ENCODE data around the gene CHAMP1. TPM values are rescaled to one million over a fixed set of nuclear protein-coding genes. Genes with fewer than 3 reads are reported as not detected.

CHAMP1 gene
- total and polyA plus RNA-seq, 2 donors (not counting 3 experiments of a cell fraction or from before 2014, with no cell fraction given), result 19.2 to 24.1 TPM

- peak; percentile 22 for DNase-seq (ENCODE audit: low read depth, low spot score)
- Histone ChIP-seq H3K27me3 (ENCODE audit: control insufficient read depth in 2 of 2, insufficient read depth in 2 of 2, low read length in 2 of 2) (no peaks in the 10 kb centered on the region), H3K9ac (replicated peaks; ENCODE audit: extremely low read depth, insufficient read depth, low read length) (no peak overlapping the region), H3K9me3 (replicated peaks; ENCODE audit: control insufficient read depth, insufficient read depth, low read length) (no peaks in the 10 kb centered on the region), H3K36me3 (ENCODE audit: control insufficient read depth in 2 of 2, extremely low read depth in 1 of 2, insufficient read depth in 2 of 2, low read length in 2 of 2) (peaks cover 15 to 18% of the 10 kb centered on the region in 2 experiments), H3K9me1 (replicated peaks; ENCODE audit: control insufficient read depth, extremely low read depth, insufficient read depth, low read length) (no peaks in the 10 kb centered on the region), H3K79me2 (ENCODE audit: control insufficient read depth, insufficient read depth, low read length) (no peaks in the 10 kb centered on the region), H3K4me3 (replicated peaks in 1 of 3; ENCODE audit: insufficient read depth in 1 of 3, low read depth in 1 of 3, low read length in 3 of 3) (no peak overlapping the region), H3K4me2 (ENCODE audit: insufficient read depth, low read length) (no peak overlapping the region), H3K27ac (ENCODE audit: insufficient read depth, low read depth, low read length) (no peak overlapping the region), H3K4me1 (ENCODE audit: control insufficient read depth, extremely low read depth, insufficient read depth, low read length) (no peaks in the 10 kb centered on the region), H4K20me1 (replicated peaks; ENCODE audit: control insufficient read depth, extremely low read depth, insufficient read depth, low read length) (no peaks in the 10 kb centered on the region), H2AFZ (ENCODE audit: low read depth, low read length) (no peak overlapping the region)
- TF ChIP-seq MYC (IDR thresholded peaks at IDR 0.05; ENCODE audit: low read depth, low read length) (no peak), POLR2AphosphoS5 (IDR thresholded peaks at IDR 0.05; ENCODE audit: insufficient read depth, low read depth, low read length) (no peak), FOS (IDR thresholded peaks at IDR 0.05; ENCODE audit: borderline replicate concordance, insufficient read depth, low read length) (no peak), JUN (IDR thresholded peaks at IDR 0.05; ENCODE audit: borderline replicate concordance, insufficient read depth, insufficient read length, low read depth) (no peak), MAX (IDR thresholded peaks at IDR 0.05; ENCODE audit: insufficient read depth, insufficient read length) (no peak), POLR2A (IDR thresholded peaks at IDR 0.05; ENCODE audit: low read depth, low read length) (no peak), CTCF (IDR thresholded peaks at IDR 0.05; ENCODE audit: extremely low read depth in 1 of 2, insufficient read depth in 1 of 2, low read depth in 1 of 2, low read length in 2 of 2) (no peak), EZH2 (IDR thresholded peaks at IDR 0.05; ENCODE audit: borderline replicate concordance, low read depth, low read length, severe bottlenecking) (no peak), GATA2 (IDR thresholded peaks at IDR 0.05; ENCODE audit: insufficient read depth, insufficient read length, low read depth, low read length) (no peak)
- no TSS peak for BruUV-seq (replicated peaks)
- intact Hi-C loops (cut with micrococcal nuclease), result no loop called here
- POLR2A ChIA-PET, result no interaction called here
- no peak for FAIRE-seq
- CTCF ChIA-PET, result no interaction called here
- dilution Hi-C loops (cut with MboI; ENCODE audit: extremely low pct_ligation_motif_present, low sequenced_read_pairs), result no loop called here
These were observed 41.3 kb upstream of the CHAMP1 start for GRCh38 chr13:114272977-114273376.

All from endothelial cell of umbilical vein (primary cell).